Keratinocyte (primary cell): ENCODE measurements around the gene SUSD6. TPM values are rescaled to one million over a fixed set of nuclear protein-coding genes. Genes with fewer than 3 reads are reported as not detected.

Experiments
- DNase-seq: peaks from one replicate; pipeline ENCODE4 v3.0.0-alpha.2; 2011; ENCODE audit warnings: low read depth, missing footprints, low spot score
- FAIRE-seq: peaks from 2 replicates; lab custom pipeline; 2011; peaks lifted over from hg19 to GRCh38; lab: Jason Lieb, UNC
- H2AFZ ChIP-seq: 2 replicates; pipeline ENCODE4 v1.6.0; 2012; ENCODE audit warnings: low read length, control low read depth, inconsistent platforms; ENCODE audit not compliant: control insufficient read depth
- H3K27ac ChIP-seq: 2 replicates; pipeline ENCODE4 v1.5.1; 2011; ENCODE audit warnings: low read length; ENCODE audit not compliant: control insufficient read depth, insufficient read depth
- H3K27me3 ChIP-seq: 3 replicates; pipeline ENCODE4 v1.6.0; 2011; ENCODE audit warnings: low read length; ENCODE audit not compliant: control insufficient read depth, insufficient read depth; ENCODE audit errors: extremely low read depth
- H3K36me3 ChIP-seq, 2 experiments: 2 replicates in 1 of 2; 3 replicates in 1 of 2; pipeline ENCODE4 v1.5.1; 2011; ENCODE audit warnings: low read length in 2 of 2, mild to moderate bottlenecking in 1 of 2; ENCODE audit not compliant: control insufficient read depth in 2 of 2, insufficient read depth in 2 of 2; ENCODE audit errors: extremely low read depth in 1 of 2
- H3K4me1 ChIP-seq: 3 replicates; pipeline ENCODE4 v1.5.1; 2011; ENCODE audit warnings: low read length; ENCODE audit not compliant: control insufficient read depth, insufficient read depth; ENCODE audit errors: extremely low read depth
- H3K4me2 ChIP-seq: 3 replicates; pipeline ENCODE4 v1.6.0; 2011; ENCODE audit warnings: low read depth, low read length; ENCODE audit not compliant: control insufficient read depth, insufficient read depth; ENCODE audit errors: extremely low read depth
- H3K4me3 ChIP-seq, 3 experiments: fragments of 200-600 bp in 1 of 3; sonication (generic) in 1 of 3; 2 replicates in 2 of 3; 3 replicates in 1 of 3; pipeline ENCODE4 v1.5.1; 2011 to 2016; ENCODE audit warnings: low read length in 3 of 3, mild to moderate bottlenecking in 3 of 3, control low read depth in 2 of 3, inconsistent platforms in 1 of 3, low read depth in 1 of 3, mixed read lengths in 1 of 3, mixed run types in 1 of 3, moderate library complexity in 1 of 3; ENCODE audit not compliant: control insufficient read depth in 2 of 3, insufficient read depth in 2 of 3; ENCODE audit errors: extremely low read depth in 1 of 3
- H3K79me2 ChIP-seq: 2 replicates; pipeline ENCODE4 v1.6.0; 2012; ENCODE audit warnings: low read length; ENCODE audit not compliant: control insufficient read depth, insufficient read depth
- H3K9ac ChIP-seq: 3 replicates; pipeline ENCODE4 v1.6.0; 2011; ENCODE audit warnings: low read length; ENCODE audit not compliant: control insufficient read depth, insufficient read depth; ENCODE audit errors: extremely low read depth
- H3K9me1 ChIP-seq: 3 replicates; pipeline ENCODE4 v1.6.0; 2011; ENCODE audit warnings: low read length; ENCODE audit not compliant: control insufficient read depth, insufficient read depth; ENCODE audit errors: extremely low read depth
- H3K9me3 ChIP-seq: 2 replicates; pipeline ENCODE4 v1.5.1; 2012; ENCODE audit warnings: low read depth, low read length; ENCODE audit not compliant: control insufficient read depth
- H4K20me1 ChIP-seq: 3 replicates; pipeline ENCODE4 v1.6.0; 2011; ENCODE audit warnings: low read length; ENCODE audit not compliant: control insufficient read depth, insufficient read depth; ENCODE audit errors: extremely low read depth
- CTCF ChIP-seq, 3 experiments: IDR thresholded peaks in 1 of 3; conservative IDR thresholded peaks in 1 of 3; optimal IDR thresholded peaks in 1 of 3; 2 replicates in 2 of 3; 3 replicates in 1 of 3; pipeline versions ENCODE3 to v1.5.1; 2011; ENCODE audit warnings: low read length in 3 of 3, mild to moderate bottlenecking in 3 of 3, moderate library complexity in 2 of 3, control low read depth in 1 of 3, inconsistent platforms in 1 of 3; ENCODE audit not compliant: insufficient read depth in 2 of 3; ENCODE audit errors: extremely low read depth in 1 of 3
- EZH2 ChIP-seq: IDR thresholded peaks from one replicate; pipeline ENCODE4 v1.6.1; 2012; ENCODE audit warnings: inconsistent platforms, mild to moderate bottlenecking, low read length, moderate library complexity
- dilution Hi-C: fragments of 300-500 bp; cut with MboI; formaldehyde crosslinking; loops from one replicate; pipeline ENCODE4 v1.7.0; 2020; ENCODE audit warnings: low sequenced_read_pairs; ENCODE audit not compliant: extremely low pct_ligation_motif_present
- polyA plus RNA-seq, 5 experiments: library from polyadenylated mRNA; depleted of rRNA in 3 of 5; stranded (reverse) in 3 of 5; stranded (forward) in 1 of 5; unstranded in 1 of 5; fragments of >200 nt; gene quantifications; 1 replicate in 1 of 5; 2 replicates in 3 of 5; 3 replicates in 1 of 5; pipeline versions ENCODE4 v1.2.1 to v1.2.3, GENCODE V29; 2011 to 2012; ENCODE audit warnings: missing spikeins in 2 of 5, low read depth in 1 of 5, low replicate concordance in 1 of 5

SUSD6 gene
- polyA plus RNA-seq, 1 donor (not counting 4 experiments of a cell fraction or from before 2014, with no cell fraction given), result 10.5 TPM

GRCh38 chr14:69567563-69567962 is 43.8 kb upstream of the SUSD6 start:
- dilution Hi-C loops, result no loop called here
- no peak overlapping the region for H3K9ac ChIP-seq
- DNase-seq (no peak), FAIRE-seq (no peak)
- TF ChIP-seq EZH2 (peak; percentile 37), CTCF (optimal IDR thresholded peaks at IDR 0.05 in 1 of 3, IDR thresholded peaks at IDR 0.05 in 1 of 3, conservative IDR thresholded peaks at IDR 0.05 in 1 of 3; ENCODE audit: extremely low read depth in 1 of 3, insufficient read depth in 2 of 3, low read length in 3 of 3) (no peak)
- H3K36me3 ChIP-seq, result no peaks in the 10 kb centered on the region
- H3K79me2 ChIP-seq, result no peaks in the 10 kb centered on the region
- H4K20me1 ChIP-seq, result no peaks in the 10 kb centered on the region
- no peak overlapping the region for H3K4me3 ChIP-seq
- H3K4me2 ChIP-seq, result no peak overlapping the region
- no peak overlapping the region for H2AFZ ChIP-seq
- H3K4me1 ChIP-seq, result no peaks in the 10 kb centered on the region
- no peaks in the 10 kb centered on the region for H3K9me3 ChIP-seq
- no peak overlapping the region for H3K27ac ChIP-seq
- peaks cover 66% of the 10 kb centered on the region for H3K27me3 ChIP-seq
- H3K9me1 ChIP-seq, result no peaks in the 10 kb centered on the region

- H4K20me1 ChIP-seq, result no peaks in the 10 kb centered on the region
- dilution Hi-C loops, result no loop called here
- no peaks in the 10 kb centered on the region for H3K9me1 ChIP-seq
- DNase-seq (no peak), FAIRE-seq (no peak)
- H3K27ac ChIP-seq, result no peak overlapping the region
- no peak for TF ChIP-seq EZH2
- TF ChIP-seq CTCF (optimal IDR thresholded peaks at IDR 0.05 in 1 of 3, IDR thresholded peaks at IDR 0.05 in 1 of 3, conservative IDR thresholded peaks at IDR 0.05 in 1 of 3; ENCODE audit: extremely low read depth in 1 of 3, insufficient read depth in 2 of 3, low read length in 3 of 3), result no peak
- no peak overlapping the region for H3K9ac ChIP-seq
- H3K4me1 ChIP-seq, result peaks cover 8% of the 10 kb centered on the region
- no peak overlapping the region for H2AFZ ChIP-seq
- H3K9me3 ChIP-seq, result no peaks in the 10 kb centered on the region
- H3K4me3 ChIP-seq, result no peak overlapping the region
- no peak overlapping the region for H3K4me2 ChIP-seq
- H3K27me3 ChIP-seq, result peaks cover 79% of the 10 kb centered on the region
- no peaks in the 10 kb centered on the region for H3K36me3 ChIP-seq
- H3K79me2 ChIP-seq, result no peaks in the 10 kb centered on the region
Measured at GRCh38 chr14:69569859-69570258, 41.5 kb upstream of the SUSD6 start.
